Activated CD4-positive, alpha-beta T cell treated with anti-CD3 and anti-CD28 coated beads, Interleukin-2, Interleukin-6, amounts not matched to agents 100 ng/mL and 50 ng/mL, durations not matched to agents 16 hours and 8 hours (primary cell): ENCODE measurements around the gene ASB4.

Source experiments
- DNase-seq: peaks from one replicate; pipeline ENCODE4 v3.0.0-alpha.2; 2020

Gene ASB4

DNA sequence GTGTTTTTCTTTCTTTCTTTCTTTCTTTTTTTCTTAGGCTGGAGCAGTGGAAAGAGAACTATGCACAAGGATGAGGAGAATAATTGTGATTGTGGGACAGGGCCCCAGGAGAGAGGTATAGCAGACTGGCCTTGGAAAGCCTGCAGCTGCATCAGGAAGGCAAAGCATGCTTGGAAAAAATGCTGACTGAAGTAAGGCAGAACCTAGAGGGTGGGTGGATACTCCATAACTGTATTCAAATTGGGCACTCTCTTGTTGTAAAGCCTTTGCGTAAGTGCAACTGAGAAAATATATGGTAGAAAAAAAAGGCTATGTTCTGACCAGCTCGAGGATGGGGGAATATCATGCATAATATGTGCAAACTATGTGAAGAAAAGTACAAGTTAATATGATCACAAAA, 71.0 kb downstream of the ASB4 start:
- DNase-seq = no peak

DNA sequence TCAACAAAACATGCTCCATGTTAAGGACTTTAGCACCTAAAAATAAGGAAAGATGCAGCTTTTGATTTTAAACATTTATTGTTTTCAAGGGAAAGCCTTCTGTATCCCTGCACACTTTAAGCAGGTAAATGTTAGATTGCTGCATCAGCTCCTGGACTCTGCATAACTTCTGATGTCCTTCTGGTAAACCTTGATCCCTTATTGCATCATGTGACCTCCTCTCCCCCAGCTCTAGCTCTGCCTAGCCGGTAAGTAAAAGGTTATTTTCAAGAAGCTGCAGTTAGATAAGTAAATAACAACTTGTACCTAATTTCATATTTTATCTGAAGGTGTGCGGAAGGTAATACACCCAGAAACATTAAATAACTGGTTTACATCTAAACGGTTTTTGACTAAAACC, 73.1 kb downstream of the ASB4 start:
- no peak for DNase-seq

DNA sequence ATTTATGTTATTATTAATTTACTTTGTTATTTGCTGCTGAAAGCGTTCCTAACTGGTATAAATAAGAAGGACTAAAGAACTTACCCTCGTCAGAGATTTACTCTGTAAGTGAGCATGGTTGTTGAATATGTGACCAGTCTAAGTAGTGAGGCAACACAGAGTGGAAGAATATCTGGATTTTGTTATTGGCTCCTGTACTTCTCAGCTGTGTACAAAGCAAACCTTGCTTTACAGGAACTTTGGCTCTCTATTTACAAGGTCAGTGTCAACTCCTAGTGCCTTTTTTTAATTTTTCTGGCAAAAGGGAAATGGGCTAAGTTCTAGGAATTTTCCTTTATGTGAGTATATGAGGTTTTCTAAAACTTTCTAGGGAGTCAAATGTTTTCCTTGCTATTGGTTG, 74.9 kb downstream of the ASB4 start:
- no peak for DNase-seq

DNA sequence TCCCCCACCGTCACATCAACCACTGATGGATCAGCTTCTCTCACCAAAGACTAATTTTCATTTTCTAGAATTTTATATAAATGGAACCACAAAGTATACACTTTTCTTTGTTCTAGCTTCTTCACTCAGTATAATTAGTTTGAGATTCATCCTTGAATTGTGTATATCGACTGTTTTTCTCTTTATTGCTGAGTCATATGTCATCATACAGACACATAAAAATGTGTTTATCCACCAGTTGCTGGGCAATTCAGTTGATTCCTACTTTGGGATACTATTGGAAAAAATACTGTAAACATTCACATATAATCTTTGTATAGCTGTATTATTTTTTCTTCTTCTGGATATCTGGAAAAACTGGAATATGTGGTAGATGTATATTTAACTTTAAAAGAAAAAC, 84.0 kb downstream of the ASB4 start:
- DNase-seq = no peak

DNA sequence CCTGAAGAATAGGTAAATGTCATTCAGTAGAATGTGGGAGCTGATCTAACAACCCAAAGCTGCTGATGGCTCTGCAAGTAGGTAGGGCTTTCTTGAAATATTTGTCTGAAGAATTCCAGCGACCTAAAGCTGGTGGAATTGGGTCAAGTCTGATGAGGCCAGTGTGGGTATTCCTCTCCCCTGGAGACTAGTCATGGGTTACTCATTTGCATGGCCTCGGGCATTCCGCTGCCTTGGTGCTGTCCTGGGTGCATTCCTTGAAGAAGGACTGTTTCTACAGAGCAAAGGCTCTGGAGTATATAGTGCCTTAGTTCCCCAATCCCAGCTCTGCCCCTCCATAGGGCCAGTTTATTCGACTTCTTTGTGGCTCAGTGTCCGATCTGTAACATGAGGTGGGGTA, 91.4 kb downstream of the ASB4 start:
- no peak for DNase-seq

DNA sequence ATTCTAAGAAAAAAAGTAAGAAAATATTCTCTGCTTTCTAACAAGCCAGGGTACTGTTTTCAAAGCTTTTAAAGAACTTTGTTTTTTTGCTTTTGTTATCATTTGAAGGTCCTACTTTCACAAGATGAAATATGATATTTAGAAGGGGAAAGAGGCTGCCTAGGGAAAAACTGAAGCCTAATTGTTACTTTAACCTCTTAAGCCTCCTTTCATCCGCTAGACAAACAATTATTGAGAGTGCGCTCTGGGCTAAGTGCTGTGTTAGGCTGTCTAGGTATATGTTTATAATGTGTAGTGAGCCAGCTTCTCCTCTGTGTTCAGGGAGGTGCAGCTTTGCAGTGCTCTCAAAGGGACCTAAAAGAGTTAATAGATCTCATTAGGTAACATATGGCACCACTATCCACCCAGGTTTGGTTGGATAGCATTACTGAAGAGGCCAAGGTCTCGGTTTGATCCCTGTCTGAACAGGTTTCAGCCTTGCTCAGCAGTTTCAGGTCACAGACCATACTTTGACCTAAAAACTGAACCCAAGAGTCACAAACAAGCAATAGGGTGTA, 92.6 kb downstream of the ASB4 start:
- DNase-seq = no peak

DNA sequence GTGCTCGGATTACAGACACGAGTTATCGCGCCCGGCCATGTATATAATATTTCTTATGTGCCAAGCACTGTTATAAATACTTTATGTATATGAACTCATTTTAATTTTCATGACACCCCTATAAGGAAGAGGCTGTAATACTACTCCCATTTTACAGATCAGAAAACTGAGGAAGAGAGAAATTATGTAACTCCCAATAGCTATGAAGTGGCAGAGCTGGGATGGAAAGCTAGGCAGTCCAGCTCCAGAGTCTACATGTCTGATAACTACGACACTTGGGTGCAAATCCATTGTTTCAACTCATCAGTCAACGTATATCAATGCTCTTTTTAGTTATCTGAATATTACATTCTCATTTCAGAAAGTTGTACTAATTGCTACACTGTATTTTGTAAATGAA, 93.6 kb downstream of the ASB4 start:
- DNase-seq = no peak

DNA sequence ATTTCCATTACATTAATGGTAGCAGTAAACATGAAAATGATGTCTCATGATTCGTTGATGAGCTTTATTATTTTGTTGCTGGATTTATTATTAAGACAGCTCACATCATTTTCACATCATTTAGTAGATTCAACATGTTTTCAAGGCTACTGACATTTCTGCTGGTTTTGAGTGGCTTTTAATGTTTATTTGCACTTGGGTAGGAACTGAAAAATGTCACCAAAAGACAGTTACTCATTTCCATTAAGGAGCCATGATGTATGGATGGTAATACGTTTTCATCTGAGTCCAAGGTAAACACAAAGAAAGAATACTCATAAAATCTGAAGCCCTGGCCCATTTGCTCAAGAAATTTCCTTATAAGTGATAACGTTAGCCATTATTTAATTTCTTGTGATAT, 95.7 kb downstream of the ASB4 start:
- DNase-seq = no peak

DNA sequence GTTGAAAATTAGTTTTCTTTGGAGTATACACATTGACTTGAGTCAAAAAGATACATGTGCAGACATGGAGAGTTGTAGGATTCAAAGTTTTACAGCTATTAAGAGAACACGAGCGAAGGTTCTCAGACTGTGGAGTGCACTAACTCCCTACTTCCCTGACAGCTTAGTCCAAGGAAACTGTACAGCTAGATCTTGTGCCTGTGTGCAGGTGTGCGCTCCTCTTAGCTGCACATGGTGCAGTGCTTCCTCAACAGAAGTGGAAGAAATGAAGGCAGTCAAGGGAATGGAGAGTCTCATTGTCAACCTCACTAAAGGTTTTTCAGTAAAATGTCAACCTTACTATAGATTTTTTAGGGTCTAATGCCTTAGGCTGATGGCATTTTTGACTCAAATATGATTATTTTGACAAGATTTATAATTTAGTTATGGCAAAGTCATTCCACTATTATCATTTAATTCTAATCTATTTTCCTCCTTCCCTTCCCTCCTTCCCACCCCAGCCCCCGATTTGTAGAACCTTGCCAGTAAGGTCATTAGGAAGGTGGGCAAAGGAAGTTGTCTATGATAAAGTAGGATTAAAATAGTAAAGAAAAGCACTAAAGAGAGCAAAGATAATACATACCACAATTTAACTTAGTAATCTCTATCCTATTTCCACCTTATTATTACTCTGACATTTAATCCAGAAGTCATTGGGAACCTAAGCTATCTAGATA, 97.0 kb downstream of the ASB4 start:
- no peak for DNase-seq

DNA sequence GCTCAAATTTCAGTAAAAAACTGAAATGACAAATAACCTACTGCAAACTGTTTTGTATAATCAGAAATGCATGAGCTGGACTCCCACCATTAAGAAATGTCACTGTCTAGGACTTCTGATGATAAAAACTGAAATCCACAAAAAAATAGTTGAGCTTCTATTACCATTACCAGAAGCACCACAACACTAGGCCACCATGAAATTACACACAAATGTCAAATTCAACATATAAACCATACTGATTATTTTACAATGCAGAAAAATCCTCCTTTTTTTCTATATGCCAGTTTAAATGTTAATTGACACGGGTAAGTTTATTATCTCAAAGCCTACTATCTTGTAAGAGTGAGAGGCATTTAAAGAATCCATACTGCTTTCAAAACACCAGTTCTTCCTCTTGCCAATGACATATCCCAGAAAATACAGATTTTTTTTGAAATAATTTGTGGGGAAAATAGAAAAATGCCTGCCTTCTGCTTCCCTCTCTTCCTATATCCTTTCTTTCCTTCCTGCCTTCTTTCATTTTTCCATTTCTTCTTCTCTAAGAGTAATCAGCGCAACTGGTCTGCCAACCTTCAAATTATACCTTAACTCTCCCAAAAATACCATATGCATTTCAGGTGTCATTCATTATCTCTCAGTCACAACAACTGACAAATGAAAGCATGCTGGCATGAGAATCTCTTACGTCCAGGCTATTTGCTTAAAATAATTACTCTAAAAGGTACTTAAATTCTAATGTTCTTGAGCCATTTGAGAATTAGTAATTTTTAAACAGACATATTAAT, 98.3 kb downstream of the ASB4 start:
- DNase-seq = no peak

DNA sequence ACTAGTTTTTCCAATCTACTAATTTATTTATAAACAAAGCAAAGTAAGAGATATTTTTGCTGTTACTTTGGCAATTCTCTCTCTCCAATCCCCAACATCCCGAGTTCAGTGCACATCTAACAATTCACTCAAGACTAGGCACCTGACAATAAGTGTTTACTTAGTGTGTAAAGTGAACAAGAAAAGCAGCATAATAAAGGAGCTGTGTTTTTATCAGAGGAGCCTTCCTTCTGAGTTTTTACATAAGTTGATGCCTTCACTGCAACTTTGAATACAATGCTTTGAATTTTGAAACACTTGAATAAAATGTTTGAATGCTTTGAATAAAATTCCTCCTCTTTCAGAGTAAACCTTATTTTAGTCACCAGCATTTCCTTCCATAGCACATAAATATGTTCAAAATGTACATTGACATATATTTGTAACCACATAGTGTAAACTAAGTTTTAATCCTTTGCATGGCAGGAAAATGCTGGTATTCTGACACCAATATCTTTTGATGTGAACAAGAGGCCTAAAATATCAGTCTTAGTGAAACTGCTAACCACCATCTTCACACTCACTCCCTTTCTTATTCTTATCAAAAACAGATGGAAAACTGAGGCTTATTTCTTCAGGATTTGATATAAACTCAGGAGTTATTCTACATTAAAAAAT, 99.2 kb downstream of the ASB4 start:
- no peak for DNase-seq

DNA sequence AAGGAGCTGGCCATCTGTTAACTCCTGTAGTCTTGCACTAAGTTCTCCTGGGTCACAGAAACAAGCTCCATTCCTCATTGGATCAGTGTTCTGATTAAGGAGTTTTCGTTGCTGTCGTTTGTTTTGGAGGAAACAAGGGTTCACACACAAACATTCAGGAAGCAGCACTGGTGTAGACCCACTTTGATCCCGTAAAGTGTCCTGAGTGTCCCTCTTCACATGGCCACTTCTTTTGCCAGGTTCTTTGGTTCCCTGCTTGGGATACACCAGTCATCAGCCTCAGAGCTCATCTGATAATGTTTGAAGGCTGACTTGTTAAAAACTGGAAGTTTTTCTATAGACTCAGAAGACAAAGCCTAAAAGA, 99.7 kb downstream of the ASB4 start:
- no peak for DNase-seq

DNA sequence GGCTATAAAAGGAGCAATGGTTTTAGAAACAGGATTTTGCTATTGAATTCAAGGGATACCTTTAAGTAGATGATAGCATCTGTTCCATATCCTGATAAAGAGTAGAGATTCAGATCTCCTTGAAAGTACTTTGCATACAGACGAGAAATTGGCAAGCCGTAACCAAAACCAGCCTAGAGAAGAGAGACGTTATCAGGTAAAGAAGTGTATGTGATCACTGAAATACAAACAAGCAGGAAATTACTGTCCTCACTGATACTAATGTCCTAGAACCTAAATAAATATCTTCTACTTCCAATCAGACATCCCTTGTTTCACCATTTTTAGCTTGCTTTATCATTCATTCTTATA, 101.2 kb downstream of the ASB4 start:
- no peak for DNase-seq

DNA sequence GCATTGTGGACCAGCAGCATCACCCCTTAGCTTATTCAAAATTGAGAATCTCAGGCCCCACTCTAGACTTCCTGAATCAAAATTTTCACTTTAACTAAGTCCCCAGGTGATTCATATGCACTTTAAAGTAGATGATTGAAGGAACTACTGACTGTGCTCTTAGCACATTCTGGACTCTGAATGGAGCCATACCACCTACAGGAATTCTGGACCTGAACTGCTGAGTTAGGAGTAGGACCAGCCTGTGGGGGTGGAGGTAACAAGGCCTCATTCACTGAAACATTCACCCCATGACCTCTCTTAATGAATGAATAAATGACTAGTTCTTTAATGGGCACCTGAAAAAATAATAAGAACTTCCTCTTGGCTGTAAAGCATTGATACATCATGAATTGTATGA, 103.3 kb downstream of the ASB4 start:
- no peak for DNase-seq

DNA sequence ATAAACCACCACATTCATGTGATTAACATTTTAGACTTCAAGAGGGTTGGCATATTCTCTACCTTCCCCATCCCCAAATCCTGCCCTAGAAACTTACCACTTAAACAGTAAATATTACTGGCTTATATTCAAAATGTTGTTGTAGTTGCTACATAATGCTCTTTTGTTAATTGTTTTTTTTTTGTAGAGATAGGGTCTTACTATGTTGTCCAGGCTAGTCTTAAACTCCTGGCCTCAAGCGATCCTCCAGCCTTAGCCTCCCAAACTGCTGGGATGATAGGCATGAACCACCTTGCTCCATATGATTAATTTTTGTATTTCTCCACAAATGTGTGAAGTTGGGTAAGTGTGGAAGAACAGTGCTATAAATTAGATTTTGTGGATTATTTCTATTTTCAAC, 104.0 kb downstream of the ASB4 start:
- no peak for DNase-seq
